Activated CD8-positive, alpha-beta memory T cell treated with anti-CD3 and anti-CD28 coated beads, Interleukin-2, amount 50 U/mL, for 24 hours (primary cell): ENCODE data around the gene SH2B3.

Source experiments
- DNase-seq: peaks from one replicate; pipeline ENCODE4 v3.0.0-alpha.2; 2020; ENCODE audit errors: extremely low read depth

SH2B3 gene

GRCh38 chr12:111408686-111409402 is 3.1 kb downstream of the SH2B3 start:
- DNase-seq, result no peak

GRCh38 chr12:111409403-111409779 is 3.7 kb downstream of the SH2B3 start:
- no peak for DNase-seq

GRCh38 chr12:111409780-111410430 is 4.2 kb downstream of the SH2B3 start:
- DNase-seq, result no peak

DNA sequence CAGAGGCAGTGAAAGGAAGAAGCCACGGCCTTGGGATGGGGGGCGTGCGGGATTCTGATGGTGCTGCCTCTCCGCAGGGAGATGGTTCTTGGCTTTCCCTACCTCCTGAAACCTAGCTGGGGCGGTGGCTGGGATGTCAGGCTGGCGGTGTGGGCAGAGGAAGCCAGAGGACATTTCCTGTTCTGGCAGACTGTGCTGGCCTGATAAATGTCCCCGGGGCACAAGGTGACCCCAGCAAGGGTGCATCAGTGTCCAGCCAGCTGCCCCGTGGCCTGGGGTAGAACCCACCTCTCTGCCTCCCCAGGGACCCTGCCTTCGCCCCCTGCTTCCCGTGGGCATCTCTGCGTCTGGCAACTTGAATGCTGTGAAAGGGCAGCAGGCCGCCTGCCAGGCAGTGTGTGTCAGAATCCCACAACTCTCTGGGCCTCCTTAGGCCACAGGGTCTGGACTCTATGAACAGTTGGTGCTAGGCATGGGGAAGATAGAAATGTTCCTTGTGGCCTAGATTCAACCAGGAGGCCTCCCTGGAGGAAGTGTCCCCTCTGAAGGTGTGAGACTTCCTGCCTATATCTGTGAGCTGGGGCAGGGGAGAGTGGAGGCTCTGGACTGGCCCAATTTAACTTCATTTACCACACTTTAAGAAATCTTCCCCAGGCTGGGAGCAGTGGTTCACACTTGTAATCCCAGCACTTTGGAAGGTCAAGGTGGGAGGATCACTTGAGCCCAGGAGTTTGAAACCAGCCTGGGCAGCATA is 4.9 kb downstream of the SH2B3 start:
- no peak for DNase-seq

GRCh38 chr12:111411185-111411764 is 5.6 kb downstream of the SH2B3 start:
- no peak for DNase-seq

GRCh38 chr12:111412007-111412829 is 6.5 kb downstream of the SH2B3 start:
- no peak for DNase-seq

- no peak for DNase-seq
Observed at GRCh38 chr12:111412830-111413441, 7.2 kb downstream of the SH2B3 start.

DNA sequence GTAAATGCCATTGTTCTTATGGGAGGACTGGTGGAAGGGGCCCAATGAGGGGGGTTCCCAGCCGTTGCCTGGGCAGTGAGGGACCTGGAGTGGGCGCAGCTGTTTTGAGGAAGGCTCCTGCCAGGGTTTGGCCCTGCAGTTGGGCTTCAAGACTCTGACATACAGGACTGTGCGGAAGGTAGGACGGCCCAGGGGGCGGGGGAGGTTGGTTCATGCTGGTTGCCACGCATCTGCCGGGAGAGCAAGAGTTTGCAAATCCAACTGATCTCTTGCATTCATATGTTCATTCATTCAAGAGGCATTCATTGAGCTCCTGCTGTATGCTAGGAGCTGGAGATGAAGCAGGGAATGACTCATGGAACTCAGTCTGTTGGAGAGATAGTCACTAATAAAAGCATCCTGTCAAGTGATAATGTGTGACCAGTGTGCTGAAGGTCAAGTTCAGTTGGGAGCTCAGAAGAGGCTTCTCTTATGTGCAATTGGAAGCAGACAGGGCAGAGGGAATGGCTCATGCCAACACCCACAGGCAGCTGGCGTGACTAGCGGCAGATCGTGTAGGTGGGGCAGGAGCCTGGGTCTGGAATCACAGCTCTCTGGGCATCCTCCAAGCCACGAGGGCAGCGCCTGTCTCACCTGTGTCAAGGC is 7.8 kb downstream of the SH2B3 start:
- DNase-seq, result no peak

DNA sequence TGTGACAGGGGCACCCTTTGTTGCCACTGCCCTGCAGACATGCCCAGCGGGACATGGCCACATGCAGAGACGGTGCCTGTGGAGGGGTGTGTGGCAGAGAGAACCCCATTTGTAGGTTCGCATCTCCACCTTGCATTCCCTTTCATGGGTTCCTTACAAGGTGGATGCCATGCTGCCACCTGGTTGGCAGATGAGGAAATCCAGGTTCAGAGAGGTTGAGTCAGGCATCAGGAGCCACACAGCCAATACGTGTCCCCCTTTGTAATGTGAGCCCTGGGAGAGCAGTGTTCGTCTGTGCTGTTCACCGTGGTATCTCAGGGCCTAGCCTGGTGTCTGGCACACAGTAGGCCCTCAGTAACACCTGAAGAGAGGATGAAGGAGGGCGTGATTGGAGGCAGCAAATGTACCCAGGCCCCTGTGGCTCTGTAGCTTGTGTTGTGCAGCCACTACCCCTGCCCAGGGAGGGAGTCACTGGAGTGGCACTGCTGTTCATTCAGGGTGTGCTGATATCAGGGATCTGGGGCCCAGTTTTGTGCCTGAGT is 9.1 kb downstream of the SH2B3 start:
- no peak for DNase-seq

DNA sequence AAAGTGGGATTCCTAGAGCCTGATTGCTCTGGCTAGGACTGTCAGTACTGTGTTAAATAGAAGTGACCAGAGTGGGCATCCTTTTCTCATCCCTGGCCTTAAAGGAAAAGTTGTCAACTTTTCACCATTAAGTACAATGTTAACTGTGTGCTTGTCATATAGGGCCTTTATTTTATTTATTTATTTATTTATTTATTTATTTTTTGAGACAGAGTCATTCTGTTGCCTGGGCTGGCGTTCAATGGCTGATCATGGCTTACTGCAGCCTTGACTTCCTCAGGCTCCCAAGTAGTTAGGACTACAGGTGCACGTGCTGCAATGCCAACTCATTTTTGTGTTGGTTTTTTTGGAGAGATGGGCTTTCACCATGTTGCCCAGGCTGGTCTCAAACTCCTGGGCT is 11.6 kb downstream of the SH2B3 start:
- no peak for DNase-seq

- DNase-seq, result no peak
Observed at GRCh38 chr12:111417784-111418593, 12.3 kb downstream of the SH2B3 start.

DNA sequence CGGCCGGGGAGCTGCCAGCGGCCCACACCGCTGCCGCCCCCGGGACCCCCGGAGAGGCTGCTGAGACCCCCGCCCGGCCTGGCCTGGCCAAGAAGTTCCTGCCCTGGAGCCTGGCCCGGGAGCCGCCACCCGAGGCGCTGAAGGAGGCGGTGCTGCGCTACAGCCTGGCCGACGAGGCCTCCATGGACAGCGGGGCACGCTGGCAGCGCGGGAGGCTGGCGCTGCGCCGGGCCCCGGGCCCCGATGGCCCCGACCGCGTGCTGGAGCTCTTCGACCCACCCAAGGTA is 12.8 kb downstream of the SH2B3 start:
- DNase-seq, result no peak

GRCh38 chr12:111419784-111420183 is 14.1 kb downstream of the SH2B3 start:
- DNase-seq, result no peak

GRCh38 chr12:111420494-111420893 is 14.8 kb downstream of the SH2B3 start:
- DNase-seq, result no peak

- DNase-seq, result no peak
Observed at GRCh38 chr12:111424189-111424792, 18.6 kb downstream of the SH2B3 start.

- no peak for DNase-seq
Observed at GRCh38 chr12:111424793-111425251, 19.1 kb downstream of the SH2B3 start.

GRCh38 chr12:111425655-111426054 is 19.9 kb downstream of the SH2B3 start:
- DNase-seq, result no peak

- DNase-seq, result no peak
Observed at GRCh38 chr12:111426344-111427185, 20.8 kb downstream of the SH2B3 start.
